ENCODE data around the gene BIRC6. TPM values are rescaled to one million over a fixed set of nuclear protein-coding genes. Genes with fewer than 3 reads are reported as not detected.

Gene BIRC6
- total RNA-seq, 5 donors from 2014 or later (not counting 1 experiment from before 2014, with no cell fraction given) = 106 to 179 (median 121) TPM

- no peak overlapping the region for H3K4me3 ChIP-seq (ENCODE audit: control insufficient read depth in 1 of 2, extremely low read depth in 1 of 2, low read length in 1 of 2)
- no peak for DNase-seq
- Mint-ChIP-seq H3K4me1 (peaks cover 0 to 9% (median 2%) of the 10 kb centered on the region in 3 donors), H3K27me3 (no peaks in the 10 kb centered on the region), H3K36me3 (peaks cover 47% of the 10 kb centered on the region), H3K4me3 (no peak overlapping the region), H3K9me3 (no peaks in the 10 kb centered on the region), H3K27ac (no peak overlapping the region)
- H3K36me3 ChIP-seq (ENCODE audit: control insufficient read depth in 2 of 2, extremely low read depth in 1 of 2, insufficient read depth in 1 of 2, low read length in 1 of 2) = peaks cover 0 to 21% of the 10 kb centered on the region in 2 donors
- ATAC-seq (replicated peaks in 1 of 4) = no peak
- no peak overlapping the region for H3K27ac ChIP-seq (ENCODE audit: low read length)
- H3K4me1 ChIP-seq (ENCODE audit: control insufficient read depth in 1 of 2, extremely low read depth in 1 of 2, insufficient read depth in 2 of 2, low read length in 2 of 2) = no peaks in the 10 kb centered on the region
- ChIA-PET POLR2A (no interaction called here), CTCF (no interaction called here)
- H3K9me3 ChIP-seq = no peaks in the 10 kb centered on the region
- no peaks in the 10 kb centered on the region for H3K27me3 ChIP-seq (replicated peaks in 1 of 2; ENCODE audit: control insufficient read depth in 2 of 2, extremely low read depth in 1 of 2, insufficient read depth in 2 of 2, low read length in 1 of 2)
These were observed 94.0 kb downstream of the BIRC6 start for GRCh38 chr2:32450851-32451250.

- Mint-ChIP-seq H3K9me3 (no peaks in the 10 kb centered on the region), H3K27me3 (no peaks in the 10 kb centered on the region), H3K4me1 (peaks cover 0 to 15% (median 11%) of the 10 kb centered on the region in 3 donors), H3K4me3 (no peak overlapping the region), H3K36me3 (peaks cover 47% of the 10 kb centered on the region), H3K27ac (peak overlapping the region; percentile 12 to 45)
- peaks cover 0 to 15% of the 10 kb centered on the region in 2 donors for H3K36me3 ChIP-seq (ENCODE audit: control insufficient read depth in 2 of 2, extremely low read depth in 1 of 2, insufficient read depth in 1 of 2, low read length in 1 of 2)
- no peak overlapping the region for H3K4me3 ChIP-seq (ENCODE audit: control insufficient read depth in 1 of 2, extremely low read depth in 1 of 2, low read length in 1 of 2)
- DNase-seq (no peak), ATAC-seq (replicated peaks in 1 of 4) (no peak)
- POLR2A ChIA-PET = no interaction called here
- H3K9me3 ChIP-seq = no peaks in the 10 kb centered on the region
- H3K4me1 ChIP-seq (ENCODE audit: control insufficient read depth in 1 of 2, extremely low read depth in 1 of 2, insufficient read depth in 2 of 2, low read length in 2 of 2) = no peaks in the 10 kb centered on the region
- no peaks in the 10 kb centered on the region for H3K27me3 ChIP-seq (replicated peaks in 1 of 2; ENCODE audit: control insufficient read depth in 2 of 2, extremely low read depth in 1 of 2, insufficient read depth in 2 of 2, low read length in 1 of 2)
- WGBS (ENCODE audit: insufficient coverage) = no CpG with 5 or more reads among the region's 2 CpGs
- CTCF ChIA-PET = no interaction called here
- H3K27ac ChIP-seq (ENCODE audit: low read length) = no peak overlapping the region
These were observed 95.7 kb downstream of the BIRC6 start for GRCh38 chr2:32452338-32453064.

- WGBS (ENCODE audit: insufficient coverage) = 82% methylated on average over 2 of the region's 3 CpGs
- ChIA-PET POLR2A (no interaction called here), CTCF (no interaction called here)
- no peaks in the 10 kb centered on the region for H3K9me3 ChIP-seq
- peak overlapping the region; percentile 12 to 45 for H3K27ac Mint-ChIP-seq
- H3K27me3 Mint-ChIP-seq = no peaks in the 10 kb centered on the region
- ATAC-seq (replicated peaks in 1 of 4) = no peak
- H3K4me1 ChIP-seq (ENCODE audit: control insufficient read depth in 1 of 2, extremely low read depth in 1 of 2, insufficient read depth in 2 of 2, low read length in 2 of 2) = no peaks in the 10 kb centered on the region
- DNase-seq = no peak
- H3K4me3 Mint-ChIP-seq = no peak overlapping the region
- no peaks in the 10 kb centered on the region for H3K27me3 ChIP-seq (replicated peaks in 1 of 2; ENCODE audit: control insufficient read depth in 2 of 2, extremely low read depth in 1 of 2, insufficient read depth in 2 of 2, low read length in 1 of 2)
- no peak overlapping the region for H3K4me3 ChIP-seq (ENCODE audit: control insufficient read depth in 1 of 2, extremely low read depth in 1 of 2, low read length in 1 of 2)
- H3K9me3 Mint-ChIP-seq = no peaks in the 10 kb centered on the region
- no peak overlapping the region for H3K27ac ChIP-seq (ENCODE audit: low read length)
- peaks cover 52% of the 10 kb centered on the region for H3K36me3 Mint-ChIP-seq
- H3K36me3 ChIP-seq (ENCODE audit: control insufficient read depth in 2 of 2, extremely low read depth in 1 of 2, insufficient read depth in 1 of 2, low read length in 1 of 2) = peaks cover 0 to 15% of the 10 kb centered on the region in 2 donors
- H3K4me1 Mint-ChIP-seq = peaks cover 0 to 21% (median 16%) of the 10 kb centered on the region in 3 donors
These were observed 96.6 kb downstream of the BIRC6 start for GRCh38 chr2:32453242-32454062.

GRCh38 chr2:32455816-32456215, 99.0 kb downstream of the BIRC6 start:
- CTCF ChIA-PET = no interaction called here
- no peaks in the 10 kb centered on the region for H3K4me1 ChIP-seq (ENCODE audit: control insufficient read depth in 1 of 2, extremely low read depth in 1 of 2, insufficient read depth in 2 of 2, low read length in 2 of 2)
- peaks cover 0 to 7% of the 10 kb centered on the region in 2 donors for H3K36me3 ChIP-seq (ENCODE audit: control insufficient read depth in 2 of 2, extremely low read depth in 1 of 2, insufficient read depth in 1 of 2, low read length in 1 of 2)
- peaks cover 41% of the 10 kb centered on the region for H3K36me3 Mint-ChIP-seq
- H3K27ac ChIP-seq (ENCODE audit: low read length) = no peak overlapping the region
- no peak for ATAC-seq (replicated peaks in 1 of 4)
- POLR2A ChIA-PET = no interaction called here
- H3K27me3 Mint-ChIP-seq = no peaks in the 10 kb centered on the region
- no peak overlapping the region for H3K4me3 Mint-ChIP-seq
- no peaks in the 10 kb centered on the region for H3K9me3 ChIP-seq
- no CpG with 5 or more reads among the region's 3 CpGs for WGBS (ENCODE audit: insufficient coverage)
- H3K4me1 Mint-ChIP-seq = peaks cover 6 to 27% (median 20%) of the 10 kb centered on the region in 3 donors
- H3K4me3 ChIP-seq (ENCODE audit: control insufficient read depth in 1 of 2, extremely low read depth in 1 of 2, low read length in 1 of 2) = no peak overlapping the region
- peak overlapping the region in 1 of 2 donors; percentile 0 for H3K27ac Mint-ChIP-seq
- DNase-seq = no peak
- no peaks in the 10 kb centered on the region for H3K27me3 ChIP-seq (replicated peaks in 1 of 2; ENCODE audit: control insufficient read depth in 2 of 2, extremely low read depth in 1 of 2, insufficient read depth in 2 of 2, low read length in 1 of 2)
- H3K9me3 Mint-ChIP-seq = no peaks in the 10 kb centered on the region

GRCh38 chr2:32456808-32457207, 100.0 kb downstream of the BIRC6 start:
- ATAC-seq (replicated peaks in 1 of 4) (no peak), DNase-seq (no peak)
- H3K9me3 ChIP-seq = no peaks in the 10 kb centered on the region
- no peak overlapping the region for H3K27ac ChIP-seq (ENCODE audit: low read length)
- no peaks in the 10 kb centered on the region for H3K4me1 ChIP-seq (ENCODE audit: control insufficient read depth in 1 of 2, extremely low read depth in 1 of 2, insufficient read depth in 2 of 2, low read length in 2 of 2)
- H3K27me3 ChIP-seq (replicated peaks in 1 of 2; ENCODE audit: control insufficient read depth in 2 of 2, extremely low read depth in 1 of 2, insufficient read depth in 2 of 2, low read length in 1 of 2) = no peaks in the 10 kb centered on the region
- Mint-ChIP-seq H3K36me3 (peaks cover 37% of the 10 kb centered on the region), H3K9me3 (no peaks in the 10 kb centered on the region), H3K27ac (no peak overlapping the region), H3K4me1 (peaks cover 6 to 27% (median 20%) of the 10 kb centered on the region in 3 donors), H3K4me3 (no peak overlapping the region), H3K27me3 (no peaks in the 10 kb centered on the region)
- no CpG with 5 or more reads among the region's 4 CpGs for WGBS (ENCODE audit: insufficient coverage)
- H3K36me3 ChIP-seq (ENCODE audit: control insufficient read depth in 2 of 2, extremely low read depth in 1 of 2, insufficient read depth in 1 of 2, low read length in 1 of 2) = peaks cover 0 to 7% of the 10 kb centered on the region in 2 donors
- no peak overlapping the region for H3K4me3 ChIP-seq (ENCODE audit: control insufficient read depth in 1 of 2, extremely low read depth in 1 of 2, low read length in 1 of 2)
- ChIA-PET CTCF (no interaction called here), POLR2A (no interaction called here)

GRCh38 chr2:32457814-32458213, 101.0 kb downstream of the BIRC6 start:
- H3K27ac Mint-ChIP-seq = peak overlapping the region; percentile 56 to 62
- no peak overlapping the region for H3K4me3 ChIP-seq (ENCODE audit: control insufficient read depth in 1 of 2, extremely low read depth in 1 of 2, low read length in 1 of 2)
- peaks cover 6 to 25% (median 20%) of the 10 kb centered on the region in 3 donors for H3K4me1 Mint-ChIP-seq
- WGBS (ENCODE audit: insufficient coverage) = no CpG with 5 or more reads among the region's 1 CpG
- ChIA-PET POLR2A (no interaction called here), CTCF (no interaction called here)
- ATAC-seq (replicated peaks in 1 of 4) (no peak), DNase-seq (no peak)
- no peaks in the 10 kb centered on the region for H3K9me3 ChIP-seq
- H3K27ac ChIP-seq (ENCODE audit: low read length) = no peak overlapping the region
- no peaks in the 10 kb centered on the region for H3K27me3 ChIP-seq (replicated peaks in 1 of 2; ENCODE audit: control insufficient read depth in 2 of 2, extremely low read depth in 1 of 2, insufficient read depth in 2 of 2, low read length in 1 of 2)
- H3K4me3 Mint-ChIP-seq = no peak overlapping the region
- H3K4me1 ChIP-seq (ENCODE audit: control insufficient read depth in 1 of 2, extremely low read depth in 1 of 2, insufficient read depth in 2 of 2, low read length in 2 of 2) = no peaks in the 10 kb centered on the region
- H3K36me3 ChIP-seq (ENCODE audit: control insufficient read depth in 2 of 2, extremely low read depth in 1 of 2, insufficient read depth in 1 of 2, low read length in 1 of 2) = peaks cover 0 to 6% of the 10 kb centered on the region in 2 donors
- H3K9me3 Mint-ChIP-seq = no peaks in the 10 kb centered on the region
- no peaks in the 10 kb centered on the region for H3K27me3 Mint-ChIP-seq
- peaks cover 41% of the 10 kb centered on the region for H3K36me3 Mint-ChIP-seq
